GM12878 (cell line): ENCODE measurements around the gene NAALADL2. TPM values are rescaled to one million over a fixed set of nuclear protein-coding genes. Genes with fewer than 3 reads are reported as not detected.

Source experiments
- ATAC-seq: fragments of 200-7000 bp; cut with Tn5 transposase; 3 replicates; pipeline ENCODE4 v1.9.1; 2020; ENCODE audit warnings: mild to moderate bottlenecking, moderate library complexity
- BruUV-seq: library from RNA; stranded (reverse); fragments of 400-500 nt; replicated peaks from 2 replicates; lab custom pipeline; 2021; lab: Mats Ljungman, UMichigan
- CTCF ChIA-PET: fragments of 300-600 bp; sonication (Branson Sonifier 250); formaldehyde crosslinking; extraction: SDS; loops from one replicate; lab custom pipeline; 2021; ENCODE audit warnings: inconsistent platforms; lab: Yijun Ruan, JAX
- POLR2A ChIA-PET: fragments of 350-600 bp; formaldehyde crosslinking; extraction: SDS; loops from one replicate; lab custom pipeline; 2021; ENCODE audit warnings: inconsistent platforms; lab: Charles Lee
- RAD21 ChIA-PET: fragments of 300-600 bp; sonication (Branson Sonifier 250); formaldehyde crosslinking; loops from one replicate; lab custom pipeline; 2023; ENCODE audit warnings: antibody characterized with exemption; ENCODE audit not compliant: unreplicated experiment; lab: Charles Lee
- SMC1A ChIA-PET: fragments of 300-600 bp; sonication (Branson Sonifier 250); formaldehyde crosslinking; loops from one replicate; lab custom pipeline; 2023; ENCODE audit not compliant: unreplicated experiment, uncharacterized antibody; lab: Charles Lee
- DNase-seq: peaks from one replicate; pipeline ENCODE4 v3.0.0-alpha.2; 2011; ENCODE audit warnings: low read depth, low spot score
- FAIRE-seq: peaks from 3 replicates; lab custom pipeline; 2011; peaks lifted over from hg19 to GRCh38; lab: Jason Lieb, UNC
- H2AFZ ChIP-seq: 2 replicates; pipeline ENCODE4 v1.6.0; 2011; ENCODE audit warnings: low read depth, low read length, control low read depth; ENCODE audit not compliant: control insufficient read depth
- H3K27ac ChIP-seq: 2 replicates; pipeline ENCODE4 v1.5.1; 2011; ENCODE audit warnings: control low read depth; ENCODE audit not compliant: control insufficient read depth, insufficient read depth
- H3K27me3 ChIP-seq, 2 experiments: replicated peaks in 1 of 2; 2 replicates each; pipeline versions ENCODE4 v1.6.0 to v1.6.1; 2011; ENCODE audit warnings: low read length in 1 of 2; ENCODE audit not compliant: control insufficient read depth in 2 of 2, insufficient read depth in 2 of 2
- H3K36me3 ChIP-seq, 2 experiments: 2 replicates each; pipeline ENCODE4 v1.5.1; 2011; ENCODE audit warnings: low read length in 1 of 2; ENCODE audit not compliant: control insufficient read depth in 2 of 2, insufficient read depth in 2 of 2
- H3K4me1 ChIP-seq: 2 replicates; pipeline ENCODE4 v1.6.1; 2011; ENCODE audit warnings: mild to moderate bottlenecking, low read length, moderate library complexity, mixed read lengths; ENCODE audit not compliant: control insufficient read depth, insufficient read depth
- H3K4me2 ChIP-seq: 2 replicates; pipeline ENCODE4 v1.6.0; 2011; ENCODE audit warnings: control low read depth; ENCODE audit not compliant: control insufficient read depth, insufficient read depth
- H3K4me3 ChIP-seq: fragments of 200-600 bp; sonication (generic); 2 replicates; pipeline ENCODE4 v1.5.1; 2016
- H3K79me2 ChIP-seq: 2 replicates; pipeline ENCODE4 v1.6.0; 2011; ENCODE audit warnings: low read length; ENCODE audit not compliant: control insufficient read depth, insufficient read depth
- H3K9ac ChIP-seq: 2 replicates; pipeline ENCODE4 v1.8.0; 2011; ENCODE audit warnings: low read length, control low read depth, mixed read lengths; ENCODE audit not compliant: control insufficient read depth, insufficient read depth
- H3K9me3 ChIP-seq: replicated peaks from 3 replicates; pipeline ENCODE4 v1.5.1; 2011; ENCODE audit warnings: mild to moderate bottlenecking, low read length; ENCODE audit not compliant: control insufficient read depth, insufficient read depth
- H4K20me1 ChIP-seq: 2 replicates; pipeline ENCODE4 v1.6.0; 2011; ENCODE audit not compliant: control insufficient read depth, insufficient read depth
- CBFB ChIP-seq: IDR thresholded peaks from 2 replicates; pipeline ENCODE4 v1.6.1; 2016; ENCODE audit warnings: antibody characterized with exemption, low read depth
- EGR1 ChIP-seq, 2 experiments: IDR thresholded peaks; 1 replicate in 1 of 2; 2 replicates in 1 of 2; pipeline ENCODE4 v1.6.1; 2011 to 2012; ENCODE audit warnings: low read depth in 2 of 2, low read length in 2 of 2, borderline replicate concordance in 1 of 2, mild to moderate bottlenecking in 1 of 2, moderate library complexity in 1 of 2
- GABPA ChIP-seq: IDR thresholded peaks from 2 replicates; pipeline ENCODE4 v1.6.1; 2014; ENCODE audit warnings: antibody characterized with exemption, low read depth, mild to moderate bottlenecking, inconsistent platforms
- HDAC6 ChIP-seq: fragments of 200-600 bp; sonication (generic); IDR thresholded peaks from one replicate; pipeline ENCODE4 v1.8.0; 2017; ENCODE audit warnings: antibody characterized with exemption; ENCODE audit not compliant: unreplicated experiment
- HSF1 ChIP-seq: fragments of 150-350 bp; IDR thresholded peaks from 2 replicates; pipeline ENCODE4 v1.6.1; 2014; ENCODE audit warnings: mild to moderate bottlenecking, low read depth, low read length
- MEF2A ChIP-seq: IDR thresholded peaks from 2 replicates; pipeline ENCODE4 v1.6.1; 2011; ENCODE audit warnings: low read depth, mild to moderate bottlenecking, low read length, moderate library complexity; ENCODE audit not compliant: insufficient read depth
- PAX5 ChIP-seq: IDR thresholded peaks from 2 replicates; pipeline ENCODE4 v1.6.1; 2011; ENCODE audit warnings: low read depth, low read length, borderline replicate concordance
- POLR2A ChIP-seq: IDR thresholded peaks from 2 replicates; pipeline ENCODE4 v1.6.1; 2011; ENCODE audit warnings: low read depth, mild to moderate bottlenecking, low read length
- SMAD1 ChIP-seq: fragments of 450-650 bp; IDR thresholded peaks from 2 replicates; pipeline ENCODE4 v1.6.1; 2018; ENCODE audit warnings: mild to moderate bottlenecking, low read depth; ENCODE audit not compliant: partially characterized antibody
- SREBF1 ChIP-seq: IDR thresholded peaks from 2 replicates; pipeline ENCODE4 v1.6.1; 2012; ENCODE audit warnings: mild to moderate bottlenecking, low read length
- SREBF2 ChIP-seq: IDR thresholded peaks from 2 replicates; pipeline ENCODE4 v1.6.1; 2012; ENCODE audit warnings: mild to moderate bottlenecking, low read length
- SUPT20H ChIP-seq: IDR thresholded peaks from 2 replicates; pipeline ENCODE4 v1.6.1; 2011; ENCODE audit warnings: low read depth, mild to moderate bottlenecking, low read length, moderate library complexity, borderline replicate concordance; ENCODE audit not compliant: control insufficient read depth
- TCF3 ChIP-seq: IDR thresholded peaks from 2 replicates; pipeline ENCODE4 v1.6.1; 2012; ENCODE audit warnings: low read depth, mild to moderate bottlenecking, low read length, borderline replicate concordance; ENCODE audit not compliant: insufficient read depth
- USF1 ChIP-seq: IDR thresholded peaks from 2 replicates; pipeline ENCODE4 v1.6.1; 2011; ENCODE audit warnings: borderline replicate concordance, low read depth, mild to moderate bottlenecking, moderate library complexity, mixed read lengths, low read length; ENCODE audit not compliant: insufficient read depth; ENCODE audit errors: extremely low read length
- ZNF24 ChIP-seq: fragments of 450-650 bp; IDR thresholded peaks from 2 replicates; pipeline ENCODE4 v1.6.1; 2017; ENCODE audit warnings: antibody characterized with exemption, mild to moderate bottlenecking
- ZSCAN29 ChIP-seq: fragments of 450-650 bp; IDR thresholded peaks from 2 replicates; pipeline ENCODE4 v1.6.1; 2017; ENCODE audit warnings: mild to moderate bottlenecking, moderate library complexity
- WGBS: methylation state at CpG from one replicate; pipeline ENCODE4 v1.1.6; 2016; ENCODE audit warnings: low lambda C conversion rate; ENCODE audit not compliant: insufficient replicate concordance, insufficient coverage; ENCODE audit errors: missing lambda C conversion rate; 5-methylcytosine and 5-hydroxymethylcytosine counted together
- in situ Hi-C: fragments of 300-500 bp; cut with MboI; formaldehyde crosslinking; loops from 9 replicates; pipeline ENCODE4 v1.14.3; 2018; ENCODE audit warnings: mixed read lengths
- intact Hi-C: fragments of 100-400 bp; cut with micrococcal nuclease; formaldehyde crosslinking; loops from one replicate; pipeline ENCODE4 v1.14.2; 2022; ENCODE audit not compliant: unreplicated experiment
- polyA plus RNA-seq, 11 experiments: library from polyadenylated mRNA; depleted of rRNA in 4 of 11; unstranded in 6 of 11; stranded (reverse) in 5 of 11; fragments of >200 nt; fragmentation: Nextera tagmentation in 4 of 11; fragmentation: Illumina TruSeq in 1 of 11; extraction: Ambion mirVana in 4 of 11; extraction: Trizol in 1 of 11; gene quantifications; 1 replicate in 1 of 11; 2 replicates in 10 of 11; pipeline versions ENCODE4 v1.2.1 to v1.2.3, GENCODE V29; 2011 to 2016; ENCODE audit warnings: inconsistent platforms in 2 of 11, missing spikeins in 2 of 11, low read depth in 1 of 11
- total RNA-seq, 4 experiments: library from RNA; depleted of rRNA in 3 of 4; stranded (reverse); fragments of >200 nt in 3 of 4; fragmentation: Illumina TruSeq in 1 of 4; extraction: Trizol in 1 of 4; gene quantifications; 2 replicates each; pipeline versions ENCODE4 v1.2.1 to v1.2.3, GENCODE V29; 2013 to 2021
- TF ChIP-seq, protein P1 (sequence below): fragments of 450-650 bp; IDR thresholded peaks from 2 replicates; pipeline ENCODE4 v1.6.1; 2016; ENCODE audit warnings: mild to moderate bottlenecking
- TF ChIP-seq, protein P2 (sequence below): IDR thresholded peaks from 2 replicates; pipeline ENCODE4 v1.6.1; 2012; ENCODE audit warnings: low read depth, low read length, improper control_type of control experiment
- TF ChIP-seq, protein P3 (sequence below): fragments of 450-650 bp; IDR thresholded peaks from 2 replicates; pipeline ENCODE4 v1.6.1; 2017; ENCODE audit warnings: mild to moderate bottlenecking, moderate library complexity

Gene NAALADL2
- total and polyA plus RNA-seq, 10 of the 15 experiments (the other 5 are each of a cell fraction or from before 2014, with no cell fraction given): 0.06 to 10.8 (median 0.46) TPM

DNA sequence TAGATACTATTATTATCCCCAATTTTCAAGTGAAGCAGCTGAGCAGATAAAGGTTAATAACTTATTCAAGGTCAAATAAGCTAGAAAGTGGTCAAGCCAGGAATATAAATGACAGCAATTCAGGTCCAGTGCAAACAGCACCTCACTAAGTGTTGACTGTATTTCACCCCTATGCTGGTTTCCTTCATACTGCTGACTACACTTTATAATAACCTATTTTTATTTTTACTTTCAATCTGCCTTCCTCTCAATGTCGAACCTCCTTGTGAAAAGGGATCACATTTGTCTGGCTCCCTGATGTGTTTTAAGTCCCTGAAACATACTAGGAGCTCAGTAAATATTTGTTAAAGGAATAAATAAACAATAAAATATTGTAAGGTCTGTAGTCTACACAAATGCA lies 146.1 kb downstream of the NAALADL2 start:
- Histone ChIP-seq H3K9me3 (no peaks in the 10 kb centered on the region), H3K79me2 (no peaks in the 10 kb centered on the region), H3K4me3 (no peak overlapping the region), H3K27ac (no peak overlapping the region), H2AFZ (no peak overlapping the region), H3K4me1 (no peaks in the 10 kb centered on the region)
- intact Hi-C loops: no loop called here
- ATAC-seq (no peak), FAIRE-seq (no peak)
- SMC1A ChIA-PET: no interaction called here
- POLR2A ChIA-PET: no interaction called here
- CTCF ChIA-PET: no interaction called here
- TF ChIP-seq, protein P1, sequence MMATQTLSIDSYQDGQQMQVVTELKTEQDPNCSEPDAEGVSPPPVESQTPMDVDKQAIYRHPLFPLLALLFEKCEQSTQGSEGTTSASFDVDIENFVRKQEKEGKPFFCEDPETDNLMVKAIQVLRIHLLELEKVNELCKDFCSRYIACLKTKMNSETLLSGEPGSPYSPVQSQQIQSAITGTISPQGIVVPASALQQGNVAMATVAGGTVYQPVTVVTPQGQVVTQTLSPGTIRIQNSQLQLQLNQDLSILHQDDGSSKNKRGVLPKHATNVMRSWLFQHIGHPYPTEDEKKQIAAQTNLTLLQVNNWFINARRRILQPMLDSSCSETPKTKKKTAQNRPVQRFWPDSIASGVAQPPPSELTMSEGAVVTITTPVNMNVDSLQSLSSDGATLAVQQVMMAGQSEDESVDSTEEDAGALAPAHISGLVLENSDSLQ: no peak
- TF ChIP-seq PAX5 (no peak), SUPT20H (no peak), ZNF24 (no peak), HSF1 (no peak), SREBF2 (no peak), USF1 (no peak), TCF3 (no peak), MEF2A (no peak), SMAD1 (no peak), HDAC6 (no peak), ZSCAN29 (no peak), EGR1 (IDR thresholded peaks at IDR 0.05; ENCODE audit: borderline replicate concordance in 1 of 2, low read depth in 2 of 2, low read length in 2 of 2) (no peak), SREBF1 (no peak), GABPA (no peak), CBFB (no peak), POLR2A (no peak)
- TF ChIP-seq, protein P2, sequence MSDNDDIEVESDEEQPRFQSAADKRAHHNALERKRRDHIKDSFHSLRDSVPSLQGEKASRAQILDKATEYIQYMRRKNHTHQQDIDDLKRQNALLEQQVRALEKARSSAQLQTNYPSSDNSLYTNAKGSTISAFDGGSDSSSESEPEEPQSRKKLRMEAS: no peak
- TF ChIP-seq, protein P3, sequence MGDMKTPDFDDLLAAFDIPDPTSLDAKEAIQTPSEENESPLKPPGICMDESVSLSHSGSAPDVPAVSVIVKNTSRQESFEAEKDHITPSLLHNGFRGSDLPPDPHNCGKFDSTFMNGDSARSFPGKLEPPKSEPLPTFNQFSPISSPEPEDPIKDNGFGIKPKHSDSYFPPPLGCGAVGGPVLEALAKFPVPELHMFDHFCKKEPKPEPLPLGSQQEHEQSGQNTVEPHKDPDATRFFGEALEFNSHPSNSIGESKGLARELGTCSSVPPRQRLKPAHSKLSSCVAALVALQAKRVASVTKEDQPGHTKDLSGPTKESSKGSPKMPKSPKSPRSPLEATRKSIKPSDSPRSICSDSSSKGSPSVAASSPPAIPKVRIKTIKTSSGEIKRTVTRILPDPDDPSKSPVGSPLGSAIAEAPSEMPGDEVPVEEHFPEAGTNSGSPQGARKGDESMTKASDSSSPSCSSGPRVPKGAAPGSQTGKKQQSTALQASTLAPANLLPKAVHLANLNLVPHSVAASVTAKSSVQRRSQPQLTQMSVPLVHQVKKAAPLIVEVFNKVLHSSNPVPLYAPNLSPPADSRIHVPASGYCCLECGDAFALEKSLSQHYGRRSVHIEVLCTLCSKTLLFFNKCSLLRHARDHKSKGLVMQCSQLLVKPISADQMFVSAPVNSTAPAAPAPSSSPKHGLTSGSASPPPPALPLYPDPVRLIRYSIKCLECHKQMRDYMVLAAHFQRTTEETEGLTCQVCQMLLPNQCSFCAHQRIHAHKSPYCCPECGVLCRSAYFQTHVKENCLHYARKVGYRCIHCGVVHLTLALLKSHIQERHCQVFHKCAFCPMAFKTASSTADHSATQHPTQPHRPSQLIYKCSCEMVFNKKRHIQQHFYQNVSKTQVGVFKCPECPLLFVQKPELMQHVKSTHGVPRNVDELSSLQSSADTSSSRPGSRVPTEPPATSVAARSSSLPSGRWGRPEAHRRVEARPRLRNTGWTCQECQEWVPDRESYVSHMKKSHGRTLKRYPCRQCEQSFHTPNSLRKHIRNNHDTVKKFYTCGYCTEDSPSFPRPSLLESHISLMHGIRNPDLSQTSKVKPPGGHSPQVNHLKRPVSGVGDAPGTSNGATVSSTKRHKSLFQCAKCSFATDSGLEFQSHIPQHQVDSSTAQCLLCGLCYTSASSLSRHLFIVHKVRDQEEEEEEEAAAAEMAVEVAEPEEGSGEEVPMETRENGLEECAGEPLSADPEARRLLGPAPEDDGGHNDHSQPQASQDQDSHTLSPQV: no peak
- TF ChIP-seq, all 136 proteins: peak for 0
- Histone ChIP-seq H4K20me1 (no peaks in the 10 kb centered on the region), H3K9ac (no peak overlapping the region), H3K4me2 (no peak overlapping the region), H3K36me3 (no peaks in the 10 kb centered on the region), H3K27me3 (no peaks in the 10 kb centered on the region)
- no TSS peak for BruUV-seq
- RAD21 ChIA-PET: no interaction called here
- no peak for DNase-seq
- WGBS: 0% methylated on average over 1 of the region's 1 CpG
- in situ Hi-C loops: no loop called here
